Brain microvascular endothelial cell (primary cell): ENCODE data around the gene MESD.

ENCODE experiments used
- DNase-seq: peaks from one replicate; pipeline ENCODE4 v3.0.0-alpha.2; 2020
- H3K27ac ChIP-seq: fragments of 250-450 bp; sonication (Bioruptor Pico); 2 replicates; pipeline ENCODE4 v1.5.1; 2020; ENCODE audit warnings: mild to moderate bottlenecking, moderate library complexity
- H3K27me3 ChIP-seq: fragments of 250-450 bp; sonication (Bioruptor Pico); replicated peaks from 2 replicates; pipeline ENCODE4 v1.5.1; 2020; ENCODE audit warnings: mild to moderate bottlenecking
- H3K36me3 ChIP-seq: fragments of 250-450 bp; sonication (Bioruptor Pico); replicated peaks from 2 replicates; pipeline ENCODE4 v1.5.1; 2020; ENCODE audit warnings: mild to moderate bottlenecking
- H3K4me3 ChIP-seq: 2 replicates; pipeline ENCODE4 v1.5.1; 2011; ENCODE audit warnings: low read depth, mild to moderate bottlenecking, control low read depth, low read length, moderate library complexity
- CTCF ChIP-seq: IDR thresholded peaks from 2 replicates; pipeline ENCODE4 v1.5.1; 2011; ENCODE audit warnings: low read depth, mild to moderate bottlenecking, moderate library complexity, low read length, control low read depth, inconsistent platforms; ENCODE audit errors: missing control alignments
- in situ Hi-C: cut with HindIII; loops from 2 replicates; pipeline ENCODE4 v1.10.0; 2017; ENCODE audit warnings: low sequenced_read_pairs, low pct_ligation_motif_present

MESD gene

GRCh38 chr15:80989518-80990478 is at the start of gene MESD:
TSS of gene MESD (minus strand) at chr15:80989819. CDS start at chr15:80989791, 28 bp downstream.
- in situ Hi-C loops: no loop called here
- H3K27ac ChIP-seq: peak within 1 kb of the TSS; percentile 76
- DNase-seq: peak; percentile 93
- TF ChIP-seq CTCF: no peak
- peak within 1 kb of the TSS; percentile 92 for H3K4me3 ChIP-seq
- H3K27me3 ChIP-seq: no peaks in the 10 kb centered on the region
- H3K36me3 ChIP-seq: no peaks in the 10 kb centered on the region

DNA sequence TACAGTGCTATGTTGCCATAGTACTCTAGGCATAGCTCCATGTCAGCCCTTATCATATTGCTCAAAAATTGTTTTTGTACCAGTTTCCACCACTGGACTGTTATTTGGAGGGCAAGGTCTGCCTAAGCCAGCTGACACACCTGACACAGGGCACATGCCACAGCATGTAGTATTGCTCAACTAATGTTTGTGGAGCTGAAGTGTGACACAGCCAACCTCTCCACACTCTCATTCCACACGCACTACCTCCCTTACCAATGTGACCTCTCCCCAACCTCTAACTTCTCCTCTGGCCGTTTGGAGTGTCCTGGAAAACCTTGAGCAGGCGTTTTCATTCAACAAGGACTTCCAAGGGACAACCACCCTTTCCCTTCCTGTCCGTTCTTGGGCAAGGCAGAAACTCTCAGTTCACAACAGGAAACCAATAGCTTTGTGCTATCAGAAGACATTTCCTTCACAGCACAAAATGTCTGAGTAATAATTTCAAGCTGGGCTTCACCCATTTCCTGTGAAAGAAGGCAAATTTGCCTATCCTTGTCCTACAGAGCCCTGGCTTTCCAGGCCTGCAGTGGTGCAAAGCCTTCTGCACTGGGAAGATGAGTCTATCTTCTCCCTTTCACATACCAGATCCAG is 49.5 kb upstream of the MESD start:
- no peak for DNase-seq
- Histone ChIP-seq H3K4me3 (no peak overlapping the region), H3K27ac (no peak overlapping the region), H3K36me3 (no peaks in the 10 kb centered on the region), H3K27me3 (no peaks in the 10 kb centered on the region)
- TF ChIP-seq CTCF: no peak
- in situ Hi-C loops: no loop called here

GRCh38 chr15:81037952-81038743 is 48.5 kb upstream of the MESD start:
- Histone ChIP-seq H3K27ac (no peak overlapping the region), H3K27me3 (no peaks in the 10 kb centered on the region), H3K36me3 (no peaks in the 10 kb centered on the region), H3K4me3 (no peak overlapping the region)
- no peak for DNase-seq
- no peak for TF ChIP-seq CTCF
- in situ Hi-C loops: no loop called here

DNA sequence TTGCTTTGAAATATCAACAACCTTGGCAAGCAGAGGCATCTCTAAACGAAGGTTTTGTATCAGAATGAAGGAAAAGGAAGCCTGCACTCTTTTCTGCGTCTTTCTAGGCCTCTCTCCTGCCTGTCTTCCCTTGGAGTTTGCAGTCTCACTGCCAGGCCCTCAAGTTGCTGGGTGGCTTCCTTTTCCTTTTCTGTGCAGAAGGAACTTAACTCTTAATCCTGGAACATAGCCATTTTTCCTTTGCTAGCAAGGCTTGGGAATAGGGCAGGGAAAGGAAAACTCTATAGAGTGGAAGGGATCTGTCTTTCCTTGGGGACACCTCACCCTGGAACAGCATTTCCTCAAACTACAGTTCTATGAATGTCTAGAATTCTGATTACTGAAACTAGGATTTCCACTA is 43.9 kb upstream of the MESD start:
- Histone ChIP-seq H3K27me3 (no peaks in the 10 kb centered on the region), H3K36me3 (no peaks in the 10 kb centered on the region), H3K4me3 (no peak overlapping the region), H3K27ac (no peak overlapping the region)
- no peak for TF ChIP-seq CTCF
- DNase-seq: no peak
- in situ Hi-C loops: no loop called here

- Histone ChIP-seq H3K27ac (no peak overlapping the region), H3K36me3 (no peaks in the 10 kb centered on the region), H3K4me3 (no peak overlapping the region), H3K27me3 (no peaks in the 10 kb centered on the region)
- TF ChIP-seq CTCF: no peak
- no peak for DNase-seq
- in situ Hi-C loops: no loop called here
These were observed 43.2 kb upstream of the MESD start for GRCh38 chr15:81032818-81033217.
